ENCODE data around the gene GPR61.

Gene GPR61

GRCh38 chr1:109595531-109595930, 55.9 kb downstream of the GPR61 start:
- H3K9ac ChIP-seq (ENCODE audit: low read depth, low read length), result no peak overlapping the region
- no peak overlapping the region for H3K4me3 ChIP-seq (ENCODE audit: low read depth, low read length)
- no peaks in the 10 kb centered on the region for H3K27me3 ChIP-seq (ENCODE audit: control insufficient read depth, insufficient read depth, low read length)
- H3K9me3 ChIP-seq (ENCODE audit: control insufficient read depth, insufficient read depth, low read length), result no peaks in the 10 kb centered on the region
- peaks cover 4% of the 10 kb centered on the region for H3K36me3 ChIP-seq (ENCODE audit: control insufficient read depth, insufficient read depth, low read length)
- H3K4me1 ChIP-seq (ENCODE audit: control insufficient read depth, insufficient read depth, low read length), result no peaks in the 10 kb centered on the region
